HepG2 (cell line): Measurements from ENCODE around the gene KIR3DL2. TPM values are rescaled to one million over a fixed set of nuclear protein-coding genes. Genes with fewer than 3 reads are reported as not detected.

Source experiments
- ATAC-seq: fragments of 200-7000 bp; cut with Tn5 transposase; 3 replicates; pipeline ENCODE4 v1.9.1; 2020; ENCODE audit warnings: mild to moderate bottlenecking, moderate library complexity
- BruUV-seq: library from RNA; stranded (reverse); fragments of 400-500 nt; replicated peaks from 2 replicates; lab custom pipeline; 2021; lab: Mats Ljungman, UMichigan
- CTCF ChIA-PET: fragments of 300-600 bp; formaldehyde crosslinking; extraction: SDS; loops from one replicate; lab custom pipeline; 2021; ENCODE audit warnings: low total read pairs, inconsistent platforms, low intra/inter-chr PET ratio; lab: Yijun Ruan, JAX
- POLR2A ChIA-PET: fragments of 350-600 bp; sonication (Branson Sonifier 250); formaldehyde crosslinking; loops from one replicate; lab custom pipeline; 2020; ENCODE audit warnings: antibody characterized with exemption, inconsistent platforms; lab: Yijun Ruan, JAX
- DNase-seq: peaks from one replicate; pipeline ENCODE4 v3.0.0-alpha.2; 2015; ENCODE audit warnings: low spot score
- FAIRE-seq: peaks from 3 replicates; lab custom pipeline; 2011; peaks lifted over from hg19 to GRCh38; lab: Jason Lieb, UNC
- H2AFZ ChIP-seq: one replicate; pipeline ENCODE4 v1.6.1; 2011; ENCODE audit warnings: low read length, inconsistent platforms
- H3K27ac ChIP-seq: fragments of 300-600 bp; 3 replicates; pipeline ENCODE4 v1.8.0; 2011; ENCODE audit warnings: mixed run types, mild to moderate bottlenecking, mixed read lengths, low read length, inconsistent platforms; ENCODE audit not compliant: insufficient read depth; ENCODE audit errors: extremely low read length
- H3K27me3 ChIP-seq, 2 experiments: fragments of 200-600 bp in 1 of 2; 2 replicates in 1 of 2; 3 replicates in 1 of 2; pipeline versions ENCODE4 v1.6.0 to v1.8.0; 2011; ENCODE audit warnings: low read length in 2 of 2, mild to moderate bottlenecking in 2 of 2, moderate library complexity in 2 of 2, inconsistent platforms in 1 of 2; ENCODE audit not compliant: insufficient read depth in 2 of 2, control insufficient read depth in 1 of 2
- H3K36me3 ChIP-seq, 2 experiments: fragments of 200-600 bp in 1 of 2; replicated peaks in 1 of 2; 2 replicates in 1 of 2; 3 replicates in 1 of 2; pipeline versions ENCODE4 v1.5.1 to v1.8.0; 2011; ENCODE audit warnings: low read length in 2 of 2, inconsistent platforms in 1 of 2; ENCODE audit not compliant: insufficient read depth in 2 of 2, control insufficient read depth in 1 of 2
- H3K4me1 ChIP-seq: 2 replicates; pipeline ENCODE4 v1.5.1; 2012; ENCODE audit warnings: low read length, inconsistent platforms; ENCODE audit not compliant: insufficient read depth
- H3K4me2 ChIP-seq: 2 replicates; pipeline ENCODE4 v1.6.0; 2011; ENCODE audit warnings: low read depth, low read length, inconsistent platforms
- H3K4me3 ChIP-seq, 3 experiments: fragments of 200-600 bp in 1 of 3; sonication (generic), shearing (Covaris generic) in 1 of 3; replicated peaks in 1 of 3; 2 replicates each; pipeline ENCODE4 v1.5.1; 2011 to 2016; ENCODE audit warnings: low read length in 3 of 3, inconsistent platforms in 2 of 3, low read depth in 2 of 3, mild to moderate bottlenecking in 2 of 3, control low read depth in 1 of 3, mixed read lengths in 1 of 3; ENCODE audit not compliant: insufficient read depth in 1 of 3
- H3K79me2 ChIP-seq: one replicate; pipeline ENCODE4 v1.6.1; 2011; ENCODE audit warnings: low read length, inconsistent platforms; ENCODE audit not compliant: insufficient read depth
- H3K9ac ChIP-seq: 2 replicates; pipeline ENCODE4 v1.6.0; 2011; ENCODE audit warnings: mild to moderate bottlenecking, low read depth, low read length, inconsistent platforms; ENCODE audit not compliant: insufficient read depth
- H3K9me3 ChIP-seq: 2 replicates; pipeline ENCODE4 v1.5.1; 2012; ENCODE audit warnings: mild to moderate bottlenecking, low read length
- H4K20me1 ChIP-seq: 2 replicates; pipeline ENCODE4 v1.6.0; 2011; ENCODE audit warnings: inconsistent platforms, mild to moderate bottlenecking, low read length, moderate library complexity; ENCODE audit not compliant: insufficient read depth
- AKNA ChIP-seq: sonication (generic); formaldehyde crosslinking; IDR thresholded peaks from 2 replicates; pipeline ENCODE4 v1.4.0; 2020; ENCODE audit warnings: missing genetic modification reagents, borderline replicate concordance
- CHD2 ChIP-seq: IDR thresholded peaks from 2 replicates; pipeline ENCODE4 v1.6.1; 2011; ENCODE audit warnings: low read depth, low read length, improper control_type of control experiment
- KDM1A ChIP-seq: IDR thresholded peaks from 2 replicates; pipeline ENCODE4 v1.6.1; 2016; ENCODE audit warnings: missing compliant biosample characterization
- KLF11 ChIP-seq: IDR thresholded peaks from 2 replicates; pipeline ENCODE4 v1.6.1; 2016; ENCODE audit warnings: missing compliant biosample characterization
- PRDM4 ChIP-seq: sonication (generic); formaldehyde crosslinking; IDR thresholded peaks from 2 replicates; pipeline ENCODE4 v1.9.0; 2021; ENCODE audit warnings: missing genetic modification reagents, borderline replicate concordance
- SMYD3 ChIP-seq: sonication (generic); formaldehyde crosslinking; IDR thresholded peaks from 2 replicates; pipeline ENCODE4 v1.8.1; 2023; ENCODE audit warnings: mild to moderate bottlenecking, missing genetic modification reagents
- ZNF547 ChIP-seq: sonication (generic); formaldehyde crosslinking; IDR thresholded peaks from 2 replicates; pipeline ENCODE4 v1.5.1; 2020; ENCODE audit warnings: mild to moderate bottlenecking, missing genetic modification reagents
- WGBS: methylation state at CpG from one replicate; pipeline ENCODE4 v1.1.6; 2017; ENCODE audit warnings: low lambda C conversion rate; 5-methylcytosine and 5-hydroxymethylcytosine counted together
- in situ Hi-C: cut with HindIII; loops from 2 replicates; pipeline ENCODE4 v1.10.0; 2017; ENCODE audit warnings: low pct_unique_long_range_greater_than_20kb; ENCODE audit not compliant: extremely low pct_ligation_motif_present
- intact Hi-C: fragments of 100-400 bp; cut with micrococcal nuclease; formaldehyde crosslinking; loops from one replicate; pipeline ENCODE4 v1.10.0; 2022; ENCODE audit not compliant: unreplicated experiment
- polyA plus RNA-seq, 8 experiments: library from polyadenylated mRNA; depleted of rRNA in 3 of 8; stranded (reverse) in 7 of 8; unstranded in 1 of 8; fragments of >200 nt; fragmentation: Illumina TruSeq in 4 of 8; extraction: Trizol in 4 of 8; gene quantifications; 2 replicates each; pipeline versions ENCODE4 v1.2.1 to v1.2.3, GENCODE V29; 2011 to 2016; ENCODE audit warnings: low read depth in 4 of 8, missing spikeins in 1 of 8, mixed read lengths in 1 of 8; ENCODE audit not compliant: insufficient read depth in 1 of 8
- total RNA-seq, 5 experiments: library from RNA; depleted of rRNA; stranded (reverse); fragments of >200 nt; fragmentation: Illumina TruSeq; extraction: Trizol; gene quantifications; 2 replicates each; pipeline ENCODE4 v1.2.3, GENCODE V29; 2016; ENCODE audit warnings: low read depth in 1 of 5
- TF ChIP-seq, protein P1 (sequence below): sonication (generic); formaldehyde crosslinking; IDR thresholded peaks from 2 replicates; pipeline ENCODE4 v1.5.0; 2020; ENCODE audit warnings: mild to moderate bottlenecking, low read depth, missing genetic modification reagents, borderline replicate concordance

Gene KIR3DL2
- total and polyA plus RNA-seq, 2 of the 13 experiments (the other 11 are each of a cell fraction or from before 2014, with no cell fraction given): not detected

DNA sequence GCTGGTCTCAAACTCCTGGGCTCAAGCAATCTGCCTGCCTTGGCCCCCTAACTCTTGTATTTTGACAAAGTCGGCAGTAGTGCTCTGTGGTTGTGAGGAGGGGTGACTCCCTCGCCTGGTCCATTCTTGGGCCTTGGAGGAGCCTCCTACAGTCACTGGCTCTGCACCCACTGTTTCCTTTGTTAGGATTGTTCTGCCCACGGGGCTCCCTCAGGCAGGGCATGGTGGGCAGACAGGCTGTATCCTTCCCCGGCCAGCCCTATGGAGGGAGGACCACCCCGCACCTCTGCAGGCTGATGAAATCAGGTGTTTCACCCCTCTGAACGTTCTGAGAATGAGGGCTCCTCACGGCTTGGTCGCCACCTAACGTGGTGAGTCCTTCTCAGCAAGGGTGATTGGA, 33.0 kb downstream of the KIR3DL2 start:
- TF ChIP-seq SMYD3 (CRISPR knock-in tag): no peak
- TF ChIP-seq CHD2: no peak
- no peak for TF ChIP-seq KLF11 (CRISPR knock-in tag)
- TF ChIP-seq KDM1A (CRISPR knock-in tag): no peak
- TF ChIP-seq, protein P1, sequence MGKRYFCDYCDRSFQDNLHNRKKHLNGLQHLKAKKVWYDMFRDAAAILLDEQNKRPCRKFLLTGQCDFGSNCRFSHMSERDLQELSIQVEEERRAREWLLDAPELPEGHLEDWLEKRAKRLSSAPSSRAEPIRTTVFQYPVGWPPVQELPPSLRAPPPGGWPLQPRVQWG (CRISPR knock-in tag): no peak
- no peak for TF ChIP-seq PRDM4 (CRISPR knock-in tag)
- TF ChIP-seq ZNF547: no peak
- TF ChIP-seq AKNA (CRISPR knock-in tag): no peak
- no peaks in the 10 kb centered on the region for H3K79me2 ChIP-seq
- BruUV-seq: no TSS peak
- H3K4me1 ChIP-seq: no peaks in the 10 kb centered on the region
- H3K9ac ChIP-seq: no peak overlapping the region
- no peak overlapping the region for H3K4me2 ChIP-seq
- no peaks in the 10 kb centered on the region for H4K20me1 ChIP-seq
- ChIA-PET POLR2A (no interaction called here), CTCF (no interaction called here)
- H2AFZ ChIP-seq: no peak overlapping the region
- in situ Hi-C loops: no loop called here
- intact Hi-C loops: loop anchor here (5.0 kb wide), 1 partner anchor 249 kb away; no protein-coding TSS in a partner anchor
- H3K36me3 ChIP-seq: no peaks in the 10 kb centered on the region
- H3K27me3 ChIP-seq: peaks cover 4 to 8% of the 10 kb centered on the region in 2 experiments; a peak in 4 of 5 replicates
- ATAC-seq: no peak
- H3K4me3 ChIP-seq: no peak overlapping the region
- FAIRE-seq: no peak
- no peak for DNase-seq
- H3K27ac ChIP-seq: no peak overlapping the region
- no peaks in the 10 kb centered on the region for H3K9me3 ChIP-seq
- WGBS: 48% methylated on average over 6 of the region's 9 CpGs
